Endodermal cell (in vitro differentiated cells): ENCODE measurements around the gene C12orf57. TPM values are rescaled to one million over a fixed set of nuclear protein-coding genes. Genes with fewer than 3 reads are reported as not detected.

Experiments
- DNase-seq: peaks from one replicate; pipeline ENCODE4 v3.0.0-alpha.2; 2017
- H3K27ac ChIP-seq: 2 replicates; pipeline ENCODE4 v1.5.1; 2013; ENCODE audit warnings: mild to moderate bottlenecking, low read depth, low read length, moderate library complexity
- H3K27me3 ChIP-seq: 2 replicates; pipeline ENCODE4 v1.6.1; 2013; ENCODE audit warnings: mild to moderate bottlenecking, low read length, moderate library complexity; ENCODE audit not compliant: insufficient read depth, control insufficient read depth, poor library complexity, severe bottlenecking
- H3K36me3 ChIP-seq: 2 replicates; pipeline ENCODE4 v1.7.0; 2013; ENCODE audit warnings: mild to moderate bottlenecking, low read length, moderate library complexity; ENCODE audit not compliant: control insufficient read depth, insufficient read depth
- H3K4me1 ChIP-seq: one replicate; pipeline ENCODE4 v1.7.0; 2013; ENCODE audit warnings: low read length; ENCODE audit not compliant: control insufficient read depth, insufficient read depth
- H3K4me3 ChIP-seq: 2 replicates; pipeline ENCODE4 v1.5.1; 2013; ENCODE audit warnings: mild to moderate bottlenecking, low read length, moderate library complexity
- H3K9ac ChIP-seq: 2 replicates; pipeline ENCODE4 v1.6.1; 2013; ENCODE audit warnings: mild to moderate bottlenecking, low read length, moderate library complexity; ENCODE audit not compliant: poor library complexity, severe bottlenecking; ENCODE audit errors: extremely low read depth
- H3K9me3 ChIP-seq: 2 replicates; pipeline ENCODE4 v1.6.1; 2013; ENCODE audit warnings: mild to moderate bottlenecking, low read length, moderate library complexity; ENCODE audit not compliant: control insufficient read depth
- H3K27ac Mint-ChIP-seq: 2 replicates; pipeline ENCODE4 v1.8.0; 2020; ENCODE audit warnings: mixed read lengths
- H3K27me3 Mint-ChIP-seq: 2 replicates; pipeline ENCODE4 v1.8.0; 2021; ENCODE audit warnings: mild to moderate bottlenecking, mixed read lengths; ENCODE audit not compliant: insufficient read depth
- H3K36me3 Mint-ChIP-seq: 2 replicates; pipeline ENCODE4 v1.8.0; 2020; ENCODE audit warnings: low read depth, mixed read lengths
- H3K4me1 Mint-ChIP-seq: 2 replicates; pipeline ENCODE4 v1.8.0; 2020; ENCODE audit warnings: mixed read lengths
- H3K4me3 Mint-ChIP-seq: 2 replicates; pipeline ENCODE4 v1.8.0; 2020; ENCODE audit warnings: mild to moderate bottlenecking, moderate library complexity, mixed read lengths
- H3K9me3 Mint-ChIP-seq: 2 replicates; pipeline ENCODE4 v1.8.0; 2020; ENCODE audit warnings: mild to moderate bottlenecking, mixed read lengths
- WGBS, 2 experiments: methylation state at CpG; one replicate each; pipeline versions ENCODE4 v1.1.5 to v1.1.7; 2013; ENCODE audit warnings: missing lambda C conversion rate in 2 of 2, mixed read lengths in 1 of 2; ENCODE audit not compliant: insufficient coverage in 1 of 2, insufficient read length in 1 of 2; 5-methylcytosine and 5-hydroxymethylcytosine counted together
- total RNA-seq, 2 donors: library from RNA; stranded (reverse); fragmentation: NEBNext Ultra II Directional in 1 of 2; extraction: Animal tissue kit (Norgen Biotek cat#: 25700) in 1 of 2; gene quantifications; 2 replicates in 1 of 2; 3 replicates in 1 of 2; pipeline ENCODE4 v1.2.1, GENCODE V29; 2021
- TF ChIP-seq, protein P1 (sequence below): fragments of 200-600 bp; sonication (generic); conservative IDR thresholded peaks from 2 replicates; pipeline ENCODE4 v1.5.0; 2021; ENCODE audit warnings: antibody characterized with exemption, mild to moderate bottlenecking

C12orf57 gene
- total RNA-seq, 2 donors from 2014 or later, result 141 to 257 TPM

DNA sequence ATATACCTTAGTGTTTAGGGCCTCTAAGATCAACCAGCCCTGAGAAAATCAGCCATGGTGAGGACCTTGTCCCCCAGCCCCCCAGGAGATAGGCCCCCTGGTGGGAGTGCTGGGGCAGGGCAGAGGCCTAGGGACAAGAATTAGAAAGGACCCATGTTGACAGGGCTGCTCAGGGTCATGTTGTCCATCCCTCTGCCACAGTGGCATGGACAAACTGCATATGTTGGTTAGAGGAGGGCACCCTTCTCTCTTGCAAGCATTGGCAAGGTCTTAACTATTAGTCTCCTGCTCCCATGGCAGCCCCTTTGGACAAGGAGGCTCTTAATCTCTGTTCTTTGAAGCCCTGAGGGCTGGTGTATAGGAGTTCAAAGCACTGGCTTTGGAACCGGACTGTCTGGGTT, 6.6 kb downstream of the C12orf57 start:
- H3K9me3 ChIP-seq, result no peaks in the 10 kb centered on the region
- H3K27ac ChIP-seq, result no peak overlapping the region
- H3K27ac Mint-ChIP-seq, result peak overlapping the region; percentile 25
- H3K9ac ChIP-seq, result no peak overlapping the region
- peaks cover 5% of the 10 kb centered on the region for H3K4me1 ChIP-seq
- no peak overlapping the region for H3K4me3 ChIP-seq
- H3K36me3 ChIP-seq, result no peaks in the 10 kb centered on the region
- WGBS, 2 experiments, result 98 to 100% methylated on average over 1 of the region's 1 CpG
- TF ChIP-seq, protein P1, sequence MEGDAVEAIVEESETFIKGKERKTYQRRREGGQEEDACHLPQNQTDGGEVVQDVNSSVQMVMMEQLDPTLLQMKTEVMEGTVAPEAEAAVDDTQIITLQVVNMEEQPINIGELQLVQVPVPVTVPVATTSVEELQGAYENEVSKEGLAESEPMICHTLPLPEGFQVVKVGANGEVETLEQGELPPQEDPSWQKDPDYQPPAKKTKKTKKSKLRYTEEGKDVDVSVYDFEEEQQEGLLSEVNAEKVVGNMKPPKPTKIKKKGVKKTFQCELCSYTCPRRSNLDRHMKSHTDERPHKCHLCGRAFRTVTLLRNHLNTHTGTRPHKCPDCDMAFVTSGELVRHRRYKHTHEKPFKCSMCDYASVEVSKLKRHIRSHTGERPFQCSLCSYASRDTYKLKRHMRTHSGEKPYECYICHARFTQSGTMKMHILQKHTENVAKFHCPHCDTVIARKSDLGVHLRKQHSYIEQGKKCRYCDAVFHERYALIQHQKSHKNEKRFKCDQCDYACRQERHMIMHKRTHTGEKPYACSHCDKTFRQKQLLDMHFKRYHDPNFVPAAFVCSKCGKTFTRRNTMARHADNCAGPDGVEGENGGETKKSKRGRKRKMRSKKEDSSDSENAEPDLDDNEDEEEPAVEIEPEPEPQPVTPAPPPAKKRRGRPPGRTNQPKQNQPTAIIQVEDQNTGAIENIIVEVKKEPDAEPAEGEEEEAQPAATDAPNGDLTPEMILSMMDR, result peak; percentile 68
- H3K27me3 ChIP-seq, result no peaks in the 10 kb centered on the region
- no peaks in the 10 kb centered on the region for H3K9me3 Mint-ChIP-seq
- no peaks in the 10 kb centered on the region for H3K27me3 Mint-ChIP-seq
- H3K4me1 Mint-ChIP-seq, result peaks cover 17% of the 10 kb centered on the region
- H3K4me3 Mint-ChIP-seq, result no peak overlapping the region
- peaks cover 8% of the 10 kb centered on the region for H3K36me3 Mint-ChIP-seq
- no peak for DNase-seq

DNA sequence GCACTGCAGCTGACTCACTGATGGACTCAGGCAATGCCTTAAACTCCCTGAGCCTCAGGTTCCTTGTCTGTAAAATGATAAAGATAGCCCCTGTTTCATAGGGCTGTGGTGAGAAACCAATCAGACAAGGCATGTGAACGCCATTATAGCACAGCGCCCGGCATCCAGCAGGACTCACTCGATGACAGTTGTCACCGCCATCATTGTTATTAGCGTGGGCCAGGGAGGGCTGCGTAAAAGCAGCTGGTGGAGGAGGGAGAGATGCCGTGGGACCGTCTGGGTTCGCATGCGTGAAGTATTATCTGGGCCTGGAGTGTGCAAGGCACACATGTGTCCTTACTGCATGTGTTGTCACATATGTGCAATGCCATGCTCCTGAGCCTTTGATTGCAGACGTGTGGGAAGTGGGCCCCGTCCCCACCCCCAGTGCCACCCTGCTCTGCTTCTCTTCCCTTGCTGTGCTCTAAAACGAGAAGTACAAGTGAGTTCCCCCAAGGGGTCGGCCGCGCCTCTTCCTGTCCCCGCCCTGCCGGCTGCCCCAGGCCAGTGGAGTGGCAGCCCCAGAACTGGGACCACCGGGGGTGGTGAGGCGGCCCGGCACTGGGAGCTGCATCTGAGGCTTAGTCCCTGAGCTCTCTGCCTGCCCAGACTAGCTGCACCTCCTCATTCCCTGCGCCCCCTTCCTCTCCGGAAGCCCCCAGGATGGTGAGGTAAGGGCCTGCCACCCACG, 7.2 kb downstream of the C12orf57 start, which contains the start of gene PTPN6:
PTPN6 (plus strand) TSS at position 546 of the 730 bp plus-strand sequence; CDS start at position 703, 157 bp downstream.
- Mint-ChIP-seq H3K4me1 (peaks cover 11% of the 10 kb centered on the region), H3K9me3 (no peaks in the 10 kb centered on the region), H3K36me3 (peaks cover 13% of the 10 kb centered on the region), H3K27me3 (no peaks in the 10 kb centered on the region), H3K4me3 (no peak within 1 kb of the TSS), H3K27ac (peak within 1 kb of the TSS; percentile 25)
- no peaks in the 10 kb centered on the region for H3K36me3 ChIP-seq
- DNase-seq, result no peak
- H3K4me3 ChIP-seq, result no peak within 1 kb of the TSS
- H3K4me1 ChIP-seq, result no peaks in the 10 kb centered on the region
- TF ChIP-seq, protein P1, result no peak
- no peaks in the 10 kb centered on the region for H3K9me3 ChIP-seq
- WGBS, 2 experiments, result 91% methylated on average over 21 to 25 of the region's 25 CpGs
- H3K9ac ChIP-seq, result no peak within 1 kb of the TSS
- H3K27me3 ChIP-seq, result no peaks in the 10 kb centered on the region
- no peak within 1 kb of the TSS for H3K27ac ChIP-seq

DNA sequence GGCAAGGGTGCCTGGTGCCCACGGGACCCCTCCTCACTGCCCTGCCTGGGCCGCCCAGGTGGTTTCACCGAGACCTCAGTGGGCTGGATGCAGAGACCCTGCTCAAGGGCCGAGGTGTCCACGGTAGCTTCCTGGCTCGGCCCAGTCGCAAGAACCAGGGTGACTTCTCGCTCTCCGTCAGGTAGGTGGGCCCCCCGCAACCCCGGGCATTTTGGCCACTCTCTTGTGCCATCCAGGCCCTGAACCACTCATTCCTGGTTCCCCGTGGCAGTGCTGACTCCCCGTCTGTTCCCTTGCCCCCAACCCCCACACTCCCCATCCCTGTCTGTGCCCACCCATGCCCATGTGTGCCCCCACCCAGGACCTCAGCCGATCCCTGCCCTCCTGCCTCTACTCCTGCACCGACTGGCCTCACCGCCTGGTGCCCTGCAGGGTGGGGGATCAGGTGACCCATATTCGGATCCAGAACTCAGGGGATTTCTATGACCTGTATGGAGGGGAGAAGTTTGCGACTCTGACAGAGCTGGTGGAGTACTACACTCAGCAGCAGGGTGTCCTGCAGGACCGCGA, 7.8 kb downstream of the C12orf57 start:
- Mint-ChIP-seq H3K36me3 (peaks cover 15% of the 10 kb centered on the region), H3K27me3 (no peaks in the 10 kb centered on the region), H3K4me3 (no peak overlapping the region), H3K4me1 (peaks cover 10% of the 10 kb centered on the region), H3K9me3 (no peaks in the 10 kb centered on the region), H3K27ac (no peak overlapping the region)
- H3K36me3 ChIP-seq, result no peaks in the 10 kb centered on the region
- TF ChIP-seq, protein P1, result no peak
- H3K4me3 ChIP-seq, result no peak overlapping the region
- no peak for DNase-seq
- H3K9me3 ChIP-seq, result no peaks in the 10 kb centered on the region
- no peak overlapping the region for H3K27ac ChIP-seq
- no peaks in the 10 kb centered on the region for H3K27me3 ChIP-seq
- no peaks in the 10 kb centered on the region for H3K4me1 ChIP-seq
- WGBS, 2 experiments, result 94% methylated on average over 11 to 20 of the region's 20 CpGs
- no peak overlapping the region for H3K9ac ChIP-seq
